ENCODE results near the gene PRDM11. TPM values are rescaled to one million over a fixed set of nuclear protein-coding genes. Genes with fewer than 3 reads are reported as not detected.

Gene PRDM11
- total and polyA plus RNA-seq, 7 experiments from 2014 or later, result 0.44 to 8.8 (median 5.7) TPM

- CTCF ChIA-PET, result no interaction called here
- Mint-ChIP-seq H3K4me1 (peaks cover 0 to 9% (median 0%) of the 10 kb centered on the region in 7 donors), H3K4me3 (no peak overlapping the region)
Measured at GRCh38 chr11:45215098-45215865, 68.8 kb downstream of the PRDM11 start.

GRCh38 chr11:45216031-45216430, 69.6 kb downstream of the PRDM11 start:
- ChIA-PET POLR2A (no interaction called here), CTCF (no interaction called here)
- no peaks in the 10 kb centered on the region for H3K27me3 Mint-ChIP-seq
- H3K27ac ChIP-seq (ENCODE audit: low read depth, low read length), result no peak overlapping the region
- no peak overlapping the region for H3K4me3 Mint-ChIP-seq
- DNase-seq, result no peak
- no peak overlapping the region for H3K4me3 ChIP-seq (ENCODE audit: low read length)
- peaks cover 0 to 32% (median 7%) of the 10 kb centered on the region in 5 donors for H3K36me3 Mint-ChIP-seq
- H3K27ac Mint-ChIP-seq, result peak overlapping the region in 1 of 9 donors; percentile 26
- peaks cover 0 to 9% (median 0%) of the 10 kb centered on the region in 3 experiments for H3K36me3 ChIP-seq (ENCODE audit: control insufficient read depth in 2 of 3, insufficient read depth in 3 of 3, low read length in 3 of 3)
- ATAC-seq, result no peak
- no peaks in the 10 kb centered on the region for H3K27me3 ChIP-seq (ENCODE audit: control insufficient read depth in 2 of 2, insufficient read depth in 2 of 2, low read length in 2 of 2)
- no peaks in the 10 kb centered on the region for H3K4me1 ChIP-seq (ENCODE audit: control insufficient read depth in 2 of 2, insufficient read depth in 2 of 2, low read length in 2 of 2)
- H3K9me3 Mint-ChIP-seq, result no peaks in the 10 kb centered on the region
- intact Hi-C loops (cut with micrococcal nuclease), result no loop called here
- peaks cover 0 to 9% (median 0%) of the 10 kb centered on the region in 7 donors for H3K4me1 Mint-ChIP-seq
- no peaks in the 10 kb centered on the region for H3K9me3 ChIP-seq (ENCODE audit: control insufficient read depth in 2 of 3, low read length in 3 of 3)

More at GRCh38 chr11:45215098-45215865, 68.8 kb downstream of the PRDM11 start:
- Histone ChIP-seq H3K27ac (ENCODE audit: low read depth, low read length) (no peak overlapping the region), H3K27me3 (ENCODE audit: control insufficient read depth in 2 of 2, insufficient read depth in 2 of 2, low read length in 2 of 2) (no peaks in the 10 kb centered on the region), H3K9me3 (ENCODE audit: control insufficient read depth in 2 of 3, low read length in 3 of 3) (no peaks in the 10 kb centered on the region), H3K36me3 (ENCODE audit: control insufficient read depth in 2 of 3, insufficient read depth in 3 of 3, low read length in 3 of 3) (peaks cover 0 to 9% (median 0%) of the 10 kb centered on the region in 3 experiments), H3K4me1 (ENCODE audit: control insufficient read depth in 2 of 2, insufficient read depth in 2 of 2, low read length in 2 of 2) (no peaks in the 10 kb centered on the region), H3K4me3 (ENCODE audit: low read length) (no peak overlapping the region)
- no peaks in the 10 kb centered on the region for H3K27me3 Mint-ChIP-seq
- intact Hi-C loops (cut with micrococcal nuclease), result no loop called here
- ATAC-seq (no peak), DNase-seq (no peak)
- POLR2A ChIA-PET, result no interaction called here
- H3K27ac Mint-ChIP-seq, result peak overlapping the region in 3 of 9 donors; percentile 22 to 44 (median 26)
- H3K36me3 Mint-ChIP-seq, result peaks cover 0 to 24% (median 4%) of the 10 kb centered on the region in 5 donors
- no peaks in the 10 kb centered on the region for H3K9me3 Mint-ChIP-seq

GRCh38 chr11:45216901-45217300, 70.5 kb downstream of the PRDM11 start:
- Mint-ChIP-seq H3K9me3 (no peaks in the 10 kb centered on the region), H3K36me3 (peaks cover 0 to 34% (median 13%) of the 10 kb centered on the region in 5 donors), H3K27me3 (no peaks in the 10 kb centered on the region), H3K4me1 (peaks cover 0 to 9% (median 0%) of the 10 kb centered on the region in 7 donors), H3K27ac (no peak overlapping the region), H3K4me3 (no peak overlapping the region)
- H3K4me3 ChIP-seq (ENCODE audit: low read length), result no peak overlapping the region
- no peaks in the 10 kb centered on the region for H3K9me3 ChIP-seq (ENCODE audit: control insufficient read depth in 2 of 3, low read length in 3 of 3)
- POLR2A ChIA-PET, result no interaction called here
- no peak for DNase-seq
- H3K27ac ChIP-seq (ENCODE audit: low read depth, low read length), result no peak overlapping the region
- peaks cover 0 to 9% (median 0%) of the 10 kb centered on the region in 3 experiments for H3K36me3 ChIP-seq (ENCODE audit: control insufficient read depth in 2 of 3, insufficient read depth in 3 of 3, low read length in 3 of 3)
- no peaks in the 10 kb centered on the region for H3K27me3 ChIP-seq (ENCODE audit: control insufficient read depth in 2 of 2, insufficient read depth in 2 of 2, low read length in 2 of 2)
- H3K4me1 ChIP-seq (ENCODE audit: control insufficient read depth in 2 of 2, insufficient read depth in 2 of 2, low read length in 2 of 2), result no peaks in the 10 kb centered on the region
- intact Hi-C loops (cut with micrococcal nuclease), result no loop called here
- ATAC-seq, result no peak
- CTCF ChIA-PET, result no interaction called here

GRCh38 chr11:45217991-45218390, 71.6 kb downstream of the PRDM11 start:
- Histone ChIP-seq H3K4me3 (ENCODE audit: low read length) (no peak overlapping the region), H3K27me3 (ENCODE audit: control insufficient read depth in 2 of 2, insufficient read depth in 2 of 2, low read length in 2 of 2) (no peaks in the 10 kb centered on the region), H3K9me3 (ENCODE audit: control insufficient read depth in 2 of 3, low read length in 3 of 3) (no peaks in the 10 kb centered on the region), H3K36me3 (ENCODE audit: control insufficient read depth in 2 of 3, insufficient read depth in 3 of 3, low read length in 3 of 3) (peaks cover 0 to 2% (median 0%) of the 10 kb centered on the region in 3 experiments), H3K4me1 (ENCODE audit: control insufficient read depth in 2 of 2, insufficient read depth in 2 of 2, low read length in 2 of 2) (no peaks in the 10 kb centered on the region), H3K27ac (ENCODE audit: low read depth, low read length) (no peak overlapping the region)
- DNase-seq, result no peak
- ChIA-PET CTCF (no interaction called here), POLR2A (no interaction called here)
- Mint-ChIP-seq H3K4me1 (peaks cover 0 to 9% (median 0%) of the 10 kb centered on the region in 7 donors), H3K36me3 (peaks cover 0 to 35% (median 12%) of the 10 kb centered on the region in 5 donors), H3K4me3 (no peak overlapping the region), H3K27me3 (no peaks in the 10 kb centered on the region), H3K27ac (no peak overlapping the region), H3K9me3 (no peaks in the 10 kb centered on the region)
- intact Hi-C loops (cut with micrococcal nuclease), result no loop called here
- ATAC-seq, result no peak

- Mint-ChIP-seq H3K4me1 (peaks cover 0 to 9% (median 0%) of the 10 kb centered on the region in 7 donors), H3K9me3 (no peaks in the 10 kb centered on the region), H3K27ac (no peak overlapping the region), H3K36me3 (peaks cover 0 to 34% (median 14%) of the 10 kb centered on the region in 5 donors), H3K27me3 (no peaks in the 10 kb centered on the region), H3K4me3 (no peak overlapping the region)
- POLR2A ChIA-PET, result no interaction called here
- Histone ChIP-seq H3K27me3 (ENCODE audit: control insufficient read depth in 2 of 2, insufficient read depth in 2 of 2, low read length in 2 of 2) (no peaks in the 10 kb centered on the region), H3K9me3 (ENCODE audit: control insufficient read depth in 2 of 3, low read length in 3 of 3) (no peaks in the 10 kb centered on the region), H3K4me1 (ENCODE audit: control insufficient read depth in 2 of 2, insufficient read depth in 2 of 2, low read length in 2 of 2) (no peaks in the 10 kb centered on the region), H3K36me3 (ENCODE audit: control insufficient read depth in 2 of 3, insufficient read depth in 3 of 3, low read length in 3 of 3) (no peaks in the 10 kb centered on the region), H3K27ac (ENCODE audit: low read depth, low read length) (no peak overlapping the region), H3K4me3 (ENCODE audit: low read length) (no peak overlapping the region)
- ATAC-seq (no peak), DNase-seq (no peak)
- CTCF ChIA-PET, result interaction anchor here (0.7 kb wide), 1 partner anchor 14 kb away, joined by 3 read pairs; no protein-coding TSS in a partner anchor
- intact Hi-C loops (cut with micrococcal nuclease), result no loop called here
Measured at GRCh38 chr11:45218705-45219104, 72.3 kb downstream of the PRDM11 start.

GRCh38 chr11:45219411-45219810, 73.0 kb downstream of the PRDM11 start:
- no peaks in the 10 kb centered on the region for H3K27me3 Mint-ChIP-seq
- no peak overlapping the region for H3K27ac Mint-ChIP-seq
- ChIA-PET POLR2A (no interaction called here), CTCF (no interaction called here)
- no peaks in the 10 kb centered on the region for H3K36me3 ChIP-seq (ENCODE audit: control insufficient read depth in 2 of 3, insufficient read depth in 3 of 3, low read length in 3 of 3)
- H3K4me1 Mint-ChIP-seq, result peaks cover 0 to 9% (median 0%) of the 10 kb centered on the region in 7 donors
- H3K9me3 ChIP-seq (ENCODE audit: control insufficient read depth in 2 of 3, low read length in 3 of 3), result no peaks in the 10 kb centered on the region
- intact Hi-C loops (cut with micrococcal nuclease), result no loop called here
- no peak overlapping the region for H3K4me3 ChIP-seq (ENCODE audit: low read length)
- ATAC-seq (no peak), DNase-seq (no peak)
- no peak overlapping the region for H3K27ac ChIP-seq (ENCODE audit: low read depth, low read length)
- no peaks in the 10 kb centered on the region for H3K9me3 Mint-ChIP-seq
- no peaks in the 10 kb centered on the region for H3K27me3 ChIP-seq (ENCODE audit: control insufficient read depth in 2 of 2, insufficient read depth in 2 of 2, low read length in 2 of 2)
- no peaks in the 10 kb centered on the region for H3K4me1 ChIP-seq (ENCODE audit: control insufficient read depth in 2 of 2, insufficient read depth in 2 of 2, low read length in 2 of 2)
- H3K4me3 Mint-ChIP-seq, result no peak overlapping the region
- H3K36me3 Mint-ChIP-seq, result peaks cover 0 to 40% (median 19%) of the 10 kb centered on the region in 5 donors

GRCh38 chr11:45223496-45223895, 77.1 kb downstream of the PRDM11 start:
- intact Hi-C loops (cut with micrococcal nuclease), result no loop called here
- Histone ChIP-seq H3K27ac (ENCODE audit: low read depth, low read length) (no peak overlapping the region), H3K36me3 (ENCODE audit: control insufficient read depth in 2 of 3, insufficient read depth in 3 of 3, low read length in 3 of 3) (peaks cover 0 to 13% (median 0%) of the 10 kb centered on the region in 3 experiments), H3K4me1 (ENCODE audit: control insufficient read depth in 2 of 2, insufficient read depth in 2 of 2, low read length in 2 of 2) (no peaks in the 10 kb centered on the region), H3K27me3 (ENCODE audit: control insufficient read depth in 2 of 2, insufficient read depth in 2 of 2, low read length in 2 of 2) (no peaks in the 10 kb centered on the region), H3K4me3 (ENCODE audit: low read length) (no peak overlapping the region), H3K9me3 (ENCODE audit: control insufficient read depth in 2 of 3, low read length in 3 of 3) (no peaks in the 10 kb centered on the region)
- Mint-ChIP-seq H3K9me3 (no peaks in the 10 kb centered on the region), H3K36me3 (peaks cover 0 to 69% (median 29%) of the 10 kb centered on the region in 5 donors), H3K27me3 (no peaks in the 10 kb centered on the region), H3K27ac (no peak overlapping the region), H3K4me3 (no peak overlapping the region), H3K4me1 (no peaks in the 10 kb centered on the region)
- POLR2A ChIA-PET, result no interaction called here
- CTCF ChIA-PET, result no interaction called here
- DNase-seq (no peak), ATAC-seq (no peak)
